ENCODE results near the gene CD164.
"Not testable (repeated sequence)": the region's sequence is repeated elsewhere in the genome, so short reads cannot be mapped to it uniquely, and the experiment has no call there.

The CD164 gene

DNA sequence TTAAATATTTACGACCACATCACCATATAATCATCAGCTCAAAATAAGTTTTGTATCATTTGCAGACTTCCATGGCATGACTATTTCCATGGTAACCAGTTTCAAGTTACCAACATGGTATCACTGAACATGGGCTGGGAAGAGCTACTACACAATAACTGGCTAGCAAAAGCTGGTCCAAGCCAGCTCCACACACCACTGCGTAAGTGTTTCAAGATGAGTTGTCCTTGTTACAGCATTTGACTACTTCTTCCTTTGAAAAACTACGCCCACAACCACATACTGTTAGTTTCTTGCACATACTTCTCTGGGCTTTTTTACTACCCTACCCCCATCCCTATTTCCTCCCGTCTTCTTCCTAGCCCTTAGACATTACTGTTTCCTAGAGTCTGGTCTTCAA is 8.5 kb downstream of the CD164 start:
- DNase-seq, result no peak

DNA sequence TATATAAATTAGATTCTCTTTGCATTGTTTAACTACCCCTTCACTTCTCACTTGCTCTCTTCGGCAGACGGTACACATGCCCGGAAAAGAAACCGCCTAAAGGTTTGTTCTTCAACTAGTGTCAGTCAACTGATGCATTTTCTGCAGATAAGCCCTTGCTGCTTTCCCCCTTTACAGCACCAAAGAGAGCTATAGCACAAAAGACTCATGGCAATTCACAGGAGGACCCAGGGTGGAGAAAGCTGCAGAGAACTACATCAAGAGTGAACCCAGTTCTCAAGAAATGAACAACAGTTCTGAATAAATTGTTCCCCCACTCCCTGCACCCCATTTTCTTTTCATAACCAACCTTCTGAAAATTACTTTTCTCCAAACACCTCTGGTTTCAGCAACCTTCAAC is 8.9 kb downstream of the CD164 start:
- no peak for DNase-seq

DNA sequence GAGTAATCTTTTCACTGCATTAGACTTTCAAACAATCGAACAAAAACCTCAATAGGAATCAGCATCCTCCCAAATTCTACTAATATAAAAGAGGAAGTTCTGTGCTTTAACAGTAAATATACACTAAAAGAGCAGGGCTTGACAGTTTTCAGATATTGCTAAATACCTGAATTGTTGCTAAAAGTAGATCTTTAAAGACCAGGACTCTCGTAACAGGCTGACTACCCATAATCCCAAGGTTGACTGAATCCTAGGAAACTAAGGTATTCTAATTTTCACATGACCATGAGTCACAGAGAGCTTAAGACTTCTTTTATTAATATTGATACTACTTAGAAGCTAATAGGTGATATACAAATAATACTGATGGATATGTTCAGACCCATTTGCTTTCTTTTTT is 10.1 kb downstream of the CD164 start:
- no peak for DNase-seq

DNA sequence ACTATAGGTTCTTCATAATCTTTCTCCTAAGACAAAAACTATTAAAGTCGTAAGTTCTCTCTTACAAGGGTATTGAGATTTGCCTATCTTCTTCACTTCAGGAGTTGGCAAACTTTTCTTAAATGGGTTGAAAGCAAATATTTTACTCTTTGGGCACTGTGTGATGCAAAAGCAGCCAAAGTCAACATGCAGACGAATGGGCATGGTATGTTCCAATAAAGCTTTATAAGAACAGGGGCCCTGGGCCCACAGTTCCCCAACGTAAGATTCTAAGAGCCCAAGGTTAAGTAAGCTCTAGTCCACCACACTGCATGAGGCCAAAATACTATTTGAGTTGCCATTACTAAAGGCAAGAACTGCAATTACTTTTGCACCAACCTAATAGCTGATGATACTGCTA is 11.5 kb downstream of the CD164 start:
- DNase-seq, result no peak

DNA sequence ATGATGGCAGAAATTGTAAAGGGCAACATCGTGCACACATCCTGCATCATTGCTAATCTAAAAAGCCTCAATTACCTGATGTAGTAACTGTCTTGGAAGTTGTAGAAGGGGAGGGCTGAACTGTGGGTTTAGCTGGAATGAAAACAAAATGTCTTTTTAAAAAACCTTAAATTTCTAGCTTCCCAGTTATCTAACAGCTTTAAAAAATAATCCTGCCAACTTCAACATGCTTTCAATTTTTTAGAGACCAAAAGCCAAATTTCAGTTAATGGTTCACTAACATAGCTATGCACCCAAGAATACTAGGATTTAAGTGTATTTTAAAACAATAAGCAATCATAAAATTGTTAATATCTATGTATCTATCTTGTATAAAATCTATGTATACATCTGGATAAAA is 11.9 kb downstream of the CD164 start:
- DNase-seq, result no peak

DNA sequence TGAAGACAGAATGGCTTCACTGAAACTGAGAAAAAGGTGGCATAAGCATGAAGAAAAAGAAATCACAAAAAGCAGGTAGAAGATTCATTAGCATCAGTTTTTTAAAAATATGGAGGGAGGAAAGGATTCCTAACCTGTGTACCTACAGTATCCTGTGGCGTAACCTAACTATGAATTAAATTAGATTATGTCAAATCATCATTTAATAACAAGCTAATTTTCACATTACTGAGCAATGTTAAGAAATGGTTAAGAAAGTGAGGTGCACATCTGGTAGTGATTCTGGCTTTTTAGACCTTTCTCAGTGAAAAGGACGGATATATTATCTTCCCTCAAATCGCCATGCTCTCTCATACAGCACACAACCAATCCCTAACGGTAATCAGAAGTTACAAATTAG is 12.5 kb downstream of the CD164 start:
- no peak for DNase-seq

DNA sequence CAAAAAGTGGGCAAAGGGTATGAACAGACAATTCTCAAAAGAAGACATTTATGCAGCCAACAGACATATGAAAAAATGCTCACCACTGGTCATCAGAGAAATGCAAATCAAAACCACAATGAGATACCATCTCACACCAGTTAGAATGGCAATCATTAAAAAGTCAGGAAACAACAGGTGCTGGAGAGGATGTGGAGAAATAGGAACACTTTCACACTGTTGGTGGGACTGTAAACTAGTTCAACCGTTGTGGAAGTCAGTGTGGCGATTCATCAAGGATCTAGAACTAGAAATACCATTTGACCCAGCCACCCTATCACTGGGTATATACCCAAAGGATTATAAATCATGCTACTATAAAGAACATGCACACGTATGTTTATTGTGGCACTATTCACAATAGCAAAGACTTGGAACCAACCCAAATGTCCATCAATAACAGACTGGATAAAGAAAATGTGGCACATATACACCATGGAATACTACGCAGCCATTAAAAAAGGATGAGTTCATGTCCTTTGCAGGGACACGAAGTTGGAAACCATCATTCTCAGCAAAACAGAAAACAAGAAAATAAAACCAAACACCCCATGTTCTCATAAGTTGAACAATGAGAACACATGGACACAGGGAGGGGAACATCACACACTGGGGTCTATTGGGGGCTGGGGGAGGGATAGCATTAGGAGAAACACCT is 17.7 kb downstream of the CD164 start:
- DNase-seq, result not testable (repeated sequence)

DNA sequence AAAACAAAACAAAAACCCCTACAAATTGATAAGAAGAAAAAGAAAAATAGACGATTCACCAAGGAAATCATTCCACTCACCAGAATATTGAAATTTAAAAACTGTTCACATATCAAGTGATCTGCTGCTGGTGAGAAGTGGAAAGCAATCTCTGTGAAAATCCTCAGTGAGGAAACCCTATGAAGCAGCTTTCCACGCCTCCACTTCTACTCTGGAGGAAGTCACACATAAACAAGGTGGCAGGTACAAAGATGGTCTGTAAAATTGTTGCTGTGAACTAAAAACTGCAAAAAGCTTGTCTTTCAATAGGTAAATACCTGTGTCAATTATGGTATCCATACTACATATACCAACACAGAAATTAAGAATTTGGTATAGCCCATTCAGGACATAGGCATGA is 18.5 kb downstream of the CD164 start:
- no peak for DNase-seq

DNA sequence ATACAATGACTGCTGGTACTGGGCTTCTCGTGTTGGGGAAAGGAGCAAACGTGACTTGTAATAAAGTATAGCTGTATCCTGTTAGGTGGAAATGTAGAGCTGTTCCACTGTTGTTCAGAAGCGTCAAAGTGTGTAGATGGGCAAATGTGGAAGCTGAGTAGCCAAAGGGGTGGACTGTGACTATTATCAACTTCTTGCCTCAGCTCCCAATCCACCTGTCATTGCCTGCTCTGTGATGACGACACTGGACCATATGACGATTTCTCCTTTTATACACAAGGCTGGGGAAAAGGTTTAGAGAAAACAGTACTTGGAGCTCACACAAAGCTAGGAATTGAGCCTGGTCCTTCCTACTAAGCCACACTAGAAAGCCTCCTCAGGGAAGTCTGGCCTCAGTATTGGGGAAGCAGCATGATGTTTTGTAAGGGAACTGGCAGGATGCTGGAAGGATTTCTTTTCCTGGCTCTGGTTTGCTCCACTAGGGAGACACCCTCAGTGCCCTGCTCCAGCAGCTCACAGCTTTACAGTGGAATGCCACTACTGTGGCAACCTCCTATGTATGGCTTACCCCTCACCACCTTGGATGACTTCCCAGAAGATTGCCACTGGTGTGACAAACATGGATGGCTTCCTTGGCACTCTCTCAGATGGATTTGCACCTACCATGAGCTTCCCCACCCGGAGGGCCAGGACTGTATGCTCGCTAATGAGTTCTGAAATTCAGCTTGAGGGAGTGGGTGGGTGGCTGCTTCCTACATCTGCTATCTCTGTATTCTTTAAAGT is 20.0 kb downstream of the CD164 start:
- DNase-seq, result no peak

DNA sequence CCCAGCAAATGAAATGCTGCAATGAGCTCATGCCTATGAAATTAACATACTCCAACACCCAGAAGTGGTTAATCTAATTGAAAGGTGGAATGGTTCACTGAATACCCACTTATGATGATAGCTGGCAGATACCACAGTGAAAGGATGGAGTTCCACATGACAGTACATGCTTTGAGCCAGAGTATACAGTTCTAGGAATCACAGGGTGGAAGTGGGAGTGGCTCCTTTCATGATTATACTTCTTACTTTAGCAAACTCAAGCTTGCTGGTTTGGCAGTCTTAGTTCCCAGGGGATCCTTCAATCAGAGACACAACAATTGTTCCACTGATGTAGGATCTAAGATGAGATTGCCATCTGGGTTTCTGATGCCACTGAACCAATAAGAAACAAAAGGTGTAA is 21.5 kb downstream of the CD164 start:
- no peak for DNase-seq

DNA sequence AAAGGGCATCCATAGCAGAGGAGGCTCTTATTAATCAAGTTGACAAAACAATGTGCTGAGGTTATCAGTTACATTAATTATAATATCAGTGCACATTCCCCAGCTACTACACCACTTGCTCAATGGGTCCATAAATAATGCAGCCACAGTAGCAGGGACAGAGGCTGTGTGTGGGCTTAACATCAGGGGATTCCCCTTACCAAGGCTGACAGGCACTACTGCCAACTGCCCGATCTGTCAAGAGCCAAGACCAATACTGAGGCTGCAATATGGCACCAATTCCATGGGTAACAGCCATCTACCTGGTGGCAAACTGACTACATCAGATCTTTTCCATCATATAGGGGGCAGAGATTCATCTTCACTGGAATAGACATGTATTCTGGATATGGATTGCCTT is 22.0 kb downstream of the CD164 start:
- DNase-seq, result no peak

DNA sequence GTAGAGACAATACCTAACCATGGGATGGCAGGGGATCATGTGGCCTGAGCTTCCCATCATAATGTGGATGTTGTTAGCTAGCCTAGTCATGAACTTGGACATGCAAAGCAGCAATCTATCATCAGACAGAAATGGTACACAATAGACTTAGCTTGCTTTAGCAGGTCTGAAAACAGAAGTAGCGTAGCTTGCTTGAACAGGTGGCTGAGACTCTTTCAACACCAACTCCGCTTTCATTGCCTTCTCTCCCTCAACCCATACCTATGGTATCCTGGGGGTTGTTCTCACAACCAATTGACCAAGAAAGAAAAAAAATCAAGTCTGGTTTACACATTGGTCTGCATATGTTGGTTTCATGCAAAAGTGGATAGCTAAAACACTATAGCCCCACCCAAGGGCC is 23.0 kb downstream of the CD164 start:
- DNase-seq, result no peak

DNA sequence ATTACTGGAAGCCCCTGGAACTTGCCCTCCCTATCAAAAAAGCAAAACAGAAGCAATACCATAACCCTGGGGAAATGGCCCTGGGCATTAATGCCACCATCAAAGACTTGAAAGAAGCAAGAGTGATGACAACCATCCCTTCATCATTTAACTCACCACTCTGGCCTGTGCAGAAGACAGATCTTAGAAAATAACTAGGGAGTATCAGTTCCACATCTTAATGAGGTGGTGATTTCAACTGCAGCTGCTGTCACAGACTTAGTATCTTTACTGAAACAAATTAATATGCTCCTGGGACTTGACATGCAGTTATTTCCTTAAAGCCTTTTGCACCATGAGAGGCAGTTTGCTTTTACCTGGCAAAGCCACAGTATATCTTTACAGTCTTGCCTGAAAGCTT is 24.1 kb downstream of the CD164 start:
- DNase-seq, result no peak

DNA sequence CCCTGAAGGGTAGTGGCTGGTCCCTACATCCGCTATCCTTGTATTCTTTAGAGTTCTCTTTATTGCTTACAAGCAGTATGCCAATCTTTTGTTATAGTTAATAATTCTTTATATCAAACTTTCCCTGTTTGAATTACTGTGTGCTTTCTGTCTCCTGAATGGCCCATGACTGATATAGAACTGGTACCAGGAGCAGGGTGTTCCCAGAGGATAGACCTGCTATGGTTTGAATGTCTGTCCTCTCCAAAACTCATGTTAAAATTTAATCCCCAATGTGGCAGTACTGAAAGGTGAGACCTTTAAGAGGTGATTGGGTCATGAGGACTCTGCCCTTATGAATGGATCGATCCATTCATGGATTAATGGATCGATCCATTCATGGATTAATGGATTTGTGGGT is 26.0 kb downstream of the CD164 start:
- DNase-seq, result no peak

DNA sequence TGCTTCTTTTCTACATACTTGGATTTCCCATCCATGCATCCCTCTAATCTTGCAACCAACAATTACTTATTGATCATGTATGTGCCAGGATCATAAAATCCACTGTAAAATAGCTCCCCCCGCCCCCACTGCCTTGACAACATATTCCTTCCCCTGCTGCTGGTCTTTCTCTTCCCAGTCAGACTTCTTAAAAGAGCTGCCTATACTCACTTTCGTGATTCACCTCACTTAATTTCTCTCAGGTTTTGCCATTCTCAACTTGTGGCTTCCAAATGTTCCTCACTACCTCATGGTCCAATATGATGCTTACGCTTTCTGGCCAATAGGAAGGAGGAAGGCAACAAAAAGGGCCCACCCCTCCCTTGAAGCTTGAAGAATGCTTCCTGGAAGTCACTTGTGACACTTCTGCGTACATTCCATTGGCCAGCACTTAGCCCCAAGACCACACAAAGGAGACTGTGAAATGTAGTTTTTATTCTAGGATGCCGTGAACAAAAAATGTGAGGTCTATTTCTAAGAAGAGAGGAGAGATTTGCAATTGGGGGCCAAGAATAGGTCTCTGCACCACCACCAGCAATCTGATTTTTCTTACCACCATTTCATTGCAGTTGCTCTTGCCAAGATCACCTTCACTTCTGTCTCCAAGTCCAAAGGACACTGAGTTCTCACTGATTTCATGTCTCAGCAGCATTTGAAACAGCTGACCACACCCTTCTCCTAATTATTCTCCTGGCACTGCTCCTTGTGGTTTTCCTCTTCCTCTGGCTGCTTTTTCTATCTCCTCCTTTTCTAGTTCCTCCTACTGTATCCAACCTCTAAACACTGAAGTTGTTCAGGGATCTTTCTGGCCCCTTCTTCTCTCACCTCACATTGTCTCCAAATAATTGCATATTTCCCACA is 30.8 kb downstream of the CD164 start:
- no peak for DNase-seq

DNA sequence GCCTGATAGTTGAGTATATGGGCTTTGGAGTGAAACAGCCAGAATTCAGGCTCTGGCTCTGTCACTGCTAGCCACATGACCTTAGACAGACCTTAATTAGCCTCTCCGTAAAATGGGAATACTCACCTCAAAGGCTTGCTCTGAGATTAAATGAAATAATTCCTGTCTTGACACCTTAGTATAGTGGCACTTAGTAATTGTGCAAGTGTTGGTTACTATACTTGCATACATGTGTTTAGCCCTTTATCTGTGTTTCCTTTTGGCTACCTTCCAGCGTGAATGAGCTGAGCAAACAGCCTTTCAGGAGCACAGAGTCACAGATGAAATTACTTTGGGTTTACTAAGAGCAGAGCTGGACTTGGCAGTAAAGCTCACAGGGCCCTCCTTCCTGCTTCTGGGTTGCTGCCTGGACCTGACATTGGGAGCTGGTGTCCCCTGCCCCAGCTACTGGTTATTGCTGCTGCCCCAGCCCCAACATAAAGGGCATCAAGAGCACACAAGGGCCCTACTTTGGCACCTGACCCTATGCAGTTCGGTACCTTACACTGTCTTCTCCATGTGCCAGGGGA is 32.8 kb downstream of the CD164 start:
- DNase-seq, result peak; percentile 41

DNA sequence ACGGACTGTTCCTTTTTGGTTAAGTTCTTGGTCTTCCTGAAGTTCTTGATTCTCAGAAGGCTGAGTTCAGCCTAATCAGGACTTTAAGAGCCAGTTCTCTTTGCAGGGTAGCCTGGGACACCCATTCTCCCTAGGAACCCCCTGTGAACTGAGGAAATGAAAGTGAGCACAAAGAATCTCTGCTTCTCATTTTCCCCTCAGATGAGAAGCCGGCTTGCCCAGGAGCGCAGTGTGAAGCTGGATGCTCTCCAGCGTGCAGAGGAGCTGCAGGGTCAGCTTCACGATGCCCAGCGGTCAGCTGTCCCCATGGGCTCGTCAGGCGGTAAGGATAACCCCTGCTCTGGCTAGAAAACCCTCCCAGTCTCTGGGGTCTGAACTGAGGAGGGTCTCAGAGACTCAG is 34.0 kb downstream of the CD164 start:
- no peak for DNase-seq

DNA sequence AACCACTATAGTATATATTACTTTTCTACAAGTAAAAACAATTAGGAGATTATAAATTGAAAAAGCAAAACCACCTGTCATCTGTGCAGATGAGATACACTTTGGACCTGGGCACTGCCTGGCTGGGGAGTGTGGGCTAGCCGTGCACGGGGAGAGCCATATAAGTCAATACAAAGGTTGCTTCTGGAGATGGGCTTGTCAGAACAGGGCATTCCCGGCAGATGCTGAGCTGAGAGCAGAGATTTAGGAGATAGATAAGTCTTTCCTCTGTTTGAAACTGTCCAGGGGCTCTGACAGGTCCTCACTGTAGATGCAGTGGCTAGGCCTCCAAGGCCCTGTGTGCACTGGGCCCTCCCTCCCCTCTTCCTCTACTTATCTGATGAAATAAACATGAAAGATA is 34.5 kb downstream of the CD164 start:
- DNase-seq, result no peak

DNA sequence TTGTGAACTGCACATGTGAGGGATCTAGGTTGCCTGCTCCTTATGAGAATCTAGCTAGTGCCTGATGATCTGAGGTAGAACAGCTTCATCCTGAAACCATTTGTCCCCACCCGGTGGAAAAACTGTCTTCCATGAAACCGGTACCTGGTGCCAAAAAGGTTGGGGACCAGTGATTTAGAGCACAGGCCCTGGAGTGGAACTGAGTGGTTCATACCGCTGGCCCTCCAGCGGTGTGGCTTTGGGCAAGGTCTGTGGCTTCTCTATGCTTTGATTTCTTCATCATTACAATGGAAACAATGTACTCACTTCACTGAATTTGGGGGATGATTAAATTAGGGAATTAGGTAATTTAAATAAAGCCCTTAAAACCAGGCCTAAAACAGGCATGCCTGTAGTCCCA is 36.3 kb downstream of the CD164 start:
- DNase-seq, result no peak

DNA sequence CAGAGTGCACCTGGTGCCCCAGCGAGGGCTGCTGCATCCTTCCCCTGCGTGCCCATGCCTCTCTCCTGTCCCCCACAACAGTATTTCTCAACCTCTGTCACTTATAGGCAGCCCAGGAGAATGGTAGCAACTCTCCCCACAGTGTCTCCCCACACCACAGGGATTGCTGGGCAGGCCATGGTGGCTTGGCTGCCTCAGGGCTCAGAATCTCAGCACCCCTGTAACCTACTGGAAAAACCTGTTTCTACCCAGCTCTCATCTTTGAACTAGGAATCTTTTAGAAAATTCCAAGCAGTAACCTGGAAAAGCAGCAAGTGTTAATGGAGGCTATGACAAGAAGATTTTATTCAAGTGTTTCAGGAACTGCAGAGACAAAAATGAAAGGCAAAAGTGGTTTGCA is 38.0 kb downstream of the CD164 start:
- DNase-seq, result no peak

DNA sequence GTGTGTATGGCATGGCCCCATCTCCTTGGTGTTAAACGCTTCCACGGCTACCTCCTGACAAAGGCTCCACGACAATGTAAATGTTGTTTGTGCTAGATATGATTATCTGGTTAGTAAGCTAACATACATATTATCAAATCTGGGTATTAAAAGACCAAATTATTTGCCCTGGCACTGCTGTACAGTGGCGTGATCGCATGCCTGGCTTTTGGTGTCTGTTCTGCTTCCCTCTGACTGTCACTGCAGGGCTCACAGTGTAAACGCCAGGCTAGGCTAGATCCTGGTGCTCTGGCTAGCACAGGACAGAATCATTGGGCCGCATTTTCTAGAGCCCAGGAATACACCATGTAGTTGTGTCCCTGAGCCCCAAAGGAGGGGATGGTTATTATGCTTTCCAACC is 38.7 kb downstream of the CD164 start:
- no peak for DNase-seq

DNA sequence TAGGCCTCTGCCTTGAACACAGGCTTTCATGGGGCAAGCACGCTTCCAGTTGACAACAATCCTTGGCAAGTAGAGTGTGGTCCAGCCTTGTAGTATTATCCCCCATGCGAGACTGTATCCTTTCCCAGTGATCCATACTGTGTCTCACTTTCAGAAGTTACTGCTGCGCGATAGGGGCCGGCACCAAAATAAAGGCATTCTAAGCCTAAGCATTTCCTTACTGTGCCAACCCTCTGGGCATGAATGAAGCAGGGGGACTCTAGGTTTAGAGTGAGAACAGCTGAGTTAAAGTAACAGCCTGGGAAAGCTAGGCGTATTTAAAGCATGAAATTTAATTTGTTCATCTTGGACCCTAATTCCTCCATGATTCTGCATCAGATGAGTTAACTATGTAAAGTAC is 39.4 kb downstream of the CD164 start:
- no peak for DNase-seq

DNA sequence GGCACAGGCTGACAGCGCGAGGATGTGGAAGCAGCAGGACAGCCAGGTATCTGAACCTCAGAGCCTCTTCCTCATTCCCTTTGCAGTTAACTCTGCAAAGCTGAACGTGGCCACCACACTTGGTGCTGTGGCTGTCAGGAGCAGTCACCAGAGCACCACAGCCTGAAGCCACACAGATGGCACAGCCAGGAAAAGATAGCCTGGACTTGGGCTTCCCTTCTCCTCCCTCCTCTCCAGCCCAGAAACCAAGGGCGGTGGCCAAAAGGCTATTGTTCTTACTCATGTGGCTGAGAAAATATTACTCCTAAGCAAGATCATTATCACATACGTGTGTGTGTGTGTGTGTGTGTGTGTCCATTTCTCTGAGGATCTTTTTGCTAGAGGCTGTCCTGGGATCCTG is 39.8 kb downstream of the CD164 start:
- no peak for DNase-seq

DNA sequence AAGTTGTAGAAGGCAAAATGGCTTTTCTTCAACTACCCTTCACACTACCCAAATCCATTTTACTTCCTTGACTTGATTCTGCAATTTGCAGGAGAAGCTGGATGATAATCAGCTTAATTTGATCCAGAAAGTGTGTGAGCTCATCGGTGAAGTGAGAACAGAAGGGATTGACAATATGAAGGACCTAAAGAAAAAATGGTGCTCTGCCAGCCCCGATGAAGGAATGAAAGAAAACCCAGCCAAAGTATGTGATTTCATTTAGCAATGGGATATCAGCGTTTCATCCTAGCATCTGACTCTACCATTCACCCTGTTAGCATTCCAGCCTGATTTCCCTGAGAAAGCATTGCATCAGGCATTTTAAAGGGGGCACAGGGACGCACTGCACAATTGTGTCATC is 41.5 kb downstream of the CD164 start:
- no peak for DNase-seq

All from GF-D8 (cell line).